Tibial nerve (tissue), 4 donors: Measurements from ENCODE around the gene TMEM132A. TPM values are rescaled to one million over a fixed set of nuclear protein-coding genes. Genes with fewer than 3 reads are reported as not detected.
A peak's percentile ranks its signal among the peaks of the same experiment; 100 is the strongest.

Experiments used
- DNase-seq, 2 donors: peaks; one replicate each; pipeline ENCODE4 v3.0.0-alpha.2; 2019; ENCODE audit warnings: low spot score in 2 of 2
- H3K27ac ChIP-seq, 4 donors: fragments of 200-600 bp; sonication (generic) in 3 of 4; one replicate each; pipeline ENCODE4 v1.5.1; 2017 to 2019; ENCODE audit warnings: mild to moderate bottlenecking in 1 of 4
- H3K27me3 ChIP-seq, 2 donors: fragments of 200-600 bp; sonication (generic) in 1 of 2; one replicate each; pipeline versions ENCODE4 v1.5.1 to v1.6.0; 2017 to 2019
- H3K36me3 ChIP-seq, 3 donors: fragments of 200-600 bp; sonication (generic); one replicate each; pipeline ENCODE4 v1.5.1; 2018 to 2019
- H3K4me1 ChIP-seq, 4 donors: fragments of 200-600 bp; sonication (generic) in 3 of 4; one replicate each; pipeline ENCODE4 v1.5.1; 2017 to 2019
- H3K4me3 ChIP-seq, 4 donors: fragments of 200-600 bp; sonication (generic) in 3 of 4; one replicate each; pipeline ENCODE4 v1.5.1; 2017 to 2019; ENCODE audit warnings: mild to moderate bottlenecking in 1 of 4, moderate library complexity in 1 of 4
- H3K9me3 ChIP-seq, 4 donors: fragments of 200-600 bp; sonication (generic) in 3 of 4; one replicate each; pipeline ENCODE4 v1.5.1; 2017 to 2019
- CTCF ChIP-seq, 5 experiments: fragments of 200-600 bp in 3 of 5; fragments of 450-650 bp in 2 of 5; sonication (generic) in 3 of 5; IDR thresholded peaks; one replicate each; pipeline ENCODE4 v1.5.1; 2016 to 2019; ENCODE audit warnings: antibody characterized with exemption in 5 of 5, mild to moderate bottlenecking in 3 of 5, moderate library complexity in 2 of 5
- EP300 ChIP-seq, 2 donors: sonication (generic); formaldehyde crosslinking; IDR thresholded peaks; one replicate each; pipeline ENCODE4 v1.6.1; 2017; ENCODE audit warnings: antibody characterized with exemption in 2 of 2, mild to moderate bottlenecking in 1 of 2
- POLR2A ChIP-seq, 2 donors: fragments of 450-650 bp; IDR thresholded peaks; one replicate each; pipeline ENCODE4 v1.6.1; 2017; ENCODE audit warnings: antibody characterized with exemption in 2 of 2, mild to moderate bottlenecking in 2 of 2, moderate library complexity in 2 of 2
- WGBS, 2 donors: methylation state at CpG; one replicate each; pipeline ENCODE4 v1.1.5; 2018; 5-methylcytosine and 5-hydroxymethylcytosine counted together
- total RNA-seq, 4 donors: library from RNA; depleted of rRNA; stranded (reverse); fragments of >200 nt; gene quantifications; one replicate each; pipeline ENCODE4 v1.1.0, GENCODE V29; 2016

The TMEM132A gene
- total RNA-seq, 4 donors from 2014 or later, result 15.9 to 41.9 (median 26.6) TPM

- Histone ChIP-seq H3K9me3 (no peaks in the 10 kb centered on the region), H3K4me3 (no peak overlapping the region), H3K36me3 (no peaks in the 10 kb centered on the region), H3K27me3 (no peaks in the 10 kb centered on the region), H3K27ac (no peak overlapping the region), H3K4me1 (no peaks in the 10 kb centered on the region)
- no peak for TF ChIP-seq CTCF (IDR thresholded peaks at IDR 0.05)
- DNase-seq, result no peak
- 89 to 90% methylated on average over 8 of the region's 8 CpGs for WGBS, 2 donors
These were observed 57.9 kb downstream of the TMEM132A start for GRCh38 chr11:60982184-60982583.

GRCh38 chr11:60984149-60984548, 59.9 kb downstream of the TMEM132A start:
- Histone ChIP-seq H3K9me3 (no peaks in the 10 kb centered on the region), H3K36me3 (no peaks in the 10 kb centered on the region), H3K27me3 (no peaks in the 10 kb centered on the region), H3K4me1 (no peaks in the 10 kb centered on the region), H3K4me3 (no peak overlapping the region), H3K27ac (no peak overlapping the region)
- WGBS, 2 donors, result 76 to 80% methylated on average over 6 of the region's 6 CpGs
- DNase-seq, result no peak
- no peak for TF ChIP-seq EP300 (IDR thresholded peaks at IDR 0.05)
- no peak for TF ChIP-seq CTCF (IDR thresholded peaks at IDR 0.05)
- TF ChIP-seq POLR2A (IDR thresholded peaks at IDR 0.05), result no peak

GRCh38 chr11:60984636-60985035, 60.4 kb downstream of the TMEM132A start:
- Histone ChIP-seq H3K4me1 (no peaks in the 10 kb centered on the region), H3K36me3 (no peaks in the 10 kb centered on the region)
- 65 to 68% methylated on average over 4 of the region's 4 CpGs for WGBS, 2 donors

GRCh38 chr11:60985501-60985900, 61.2 kb downstream of the TMEM132A start:
- 83 to 84% methylated on average over 2 of the region's 2 CpGs for whole genome bisulfite sequencing, 2 donors
- Histone ChIP-seq H3K27me3 (no peaks in the 10 kb centered on the region), H3K4me1 (no peaks in the 10 kb centered on the region), H3K9me3 (no peaks in the 10 kb centered on the region), H3K27ac (peak overlapping the region in 1 of 4 donors; percentile 67), H3K4me3 (no peak overlapping the region), H3K36me3 (no peaks in the 10 kb centered on the region)
- no peak for DNase-seq
- no peak for TF ChIP-seq POLR2A (IDR thresholded peaks at IDR 0.05)
- no peak for TF ChIP-seq EP300 (IDR thresholded peaks at IDR 0.05)
- TF ChIP-seq CTCF (IDR thresholded peaks at IDR 0.05), result no peak

More at GRCh38 chr11:60984636-60985035, 60.4 kb downstream of the TMEM132A start:
- no peak for TF ChIP-seq CTCF (IDR thresholded peaks at IDR 0.05)
- TF ChIP-seq EP300 (IDR thresholded peaks at IDR 0.05), result no peak
- TF ChIP-seq POLR2A (IDR thresholded peaks at IDR 0.05), result no peak
- no peak overlapping the region for H3K4me3 ChIP-seq
- no peaks in the 10 kb centered on the region for H3K9me3 ChIP-seq
- no peaks in the 10 kb centered on the region for H3K27me3 ChIP-seq
- DNase-seq, result no peak
- H3K27ac ChIP-seq, result no peak overlapping the region

- H3K9me3 ChIP-seq, result no peaks in the 10 kb centered on the region
- no peak overlapping the region for H3K4me3 ChIP-seq
- 75 to 78% methylated on average over 17 of the region's 17 CpGs for WGBS, 2 donors
- DNase-seq, result no peak
- peak overlapping the region in 1 of 4 donors; percentile 67 for H3K27ac ChIP-seq
- no peaks in the 10 kb centered on the region for H3K4me1 ChIP-seq
- H3K27me3 ChIP-seq, result no peaks in the 10 kb centered on the region
- H3K36me3 ChIP-seq, result no peaks in the 10 kb centered on the region
- TF ChIP-seq CTCF (IDR thresholded peaks at IDR 0.05), result no peak
- no peak for TF ChIP-seq POLR2A (IDR thresholded peaks at IDR 0.05)
- TF ChIP-seq EP300 (IDR thresholded peaks at IDR 0.05), result no peak
These were observed 62.0 kb downstream of the TMEM132A start for GRCh38 chr11:60985991-60986915.
